GM23338 (cell line): ENCODE measurements around the gene CYS1.

Experiments used
- CREB1 ChIP-seq: fragments of 250-450 bp; sonication (Bioruptor Pico); IDR thresholded peaks from 2 replicates; pipeline ENCODE4 v1.5.0; 2020; ENCODE audit warnings: low read depth, mild to moderate bottlenecking, moderate library complexity
- CTCF ChIP-seq, 2 experiments: fragments of 200-600 bp in 1 of 2; sonication (generic) in 1 of 2; conservative IDR thresholded peaks; 2 replicates each; pipeline versions ENCODE4 v1.5.1 to v1.6.1; 2016 to 2017; ENCODE audit warnings: antibody characterized with exemption in 2 of 2, low read depth in 2 of 2, mild to moderate bottlenecking in 2 of 2, moderate library complexity in 1 of 2
- EZH2 ChIP-seq: fragments of 200-600 bp; sonication (generic); IDR thresholded peaks from one replicate; pipeline ENCODE4 v1.8.0; 2017; ENCODE audit warnings: antibody characterized with exemption, mild to moderate bottlenecking, low read depth; ENCODE audit not compliant: unreplicated experiment
- NANOG ChIP-seq: IDR thresholded peaks from 2 replicates; pipeline ENCODE4 v1.6.1; 2016; ENCODE audit warnings: antibody characterized with exemption, borderline replicate concordance
- POLR2AphosphoS5 ChIP-seq: IDR thresholded peaks from 2 replicates; pipeline ENCODE4 v1.6.1; 2016; ENCODE audit warnings: antibody characterized with exemption, low read depth

- TF ChIP-seq CREB1 (CRISPR knock-in tag) (no peak), CTCF (conservative IDR thresholded peaks at IDR 0.05; ENCODE audit: low read depth in 2 of 2) (peak in 1 of 2 experiments; percentile 25; a peak in 2 of 4 replicates), EZH2 (no peak), POLR2AphosphoS5 (no peak), NANOG (no peak)
Measured at GRCh38 chr2:10019602-10020400, 60.4 kb downstream of the CYS1 start.
